Kidney epithelial cell (primary cell): ENCODE measurements around the gene RNF213. TPM values are rescaled to one million over a fixed set of nuclear protein-coding genes. Genes with fewer than 3 reads are reported as not detected.
"Not testable (repeated sequence)": the region's sequence is repeated elsewhere in the genome, so short reads cannot be mapped to it uniquely, and the experiment has no call there.

Experiments
- DNase-seq: peaks from one replicate; pipeline ENCODE4 v3.0.0-alpha.2; 2010; ENCODE audit warnings: low read depth
- H3K27me3 ChIP-seq: 2 replicates; pipeline ENCODE4 v1.6.0; 2011; ENCODE audit warnings: low read length; ENCODE audit not compliant: control insufficient read depth, insufficient read depth
- H3K36me3 ChIP-seq: 2 replicates; pipeline ENCODE4 v1.5.1; 2011; ENCODE audit warnings: low read length; ENCODE audit not compliant: control insufficient read depth, insufficient read depth
- H3K4me3 ChIP-seq: 2 replicates; pipeline ENCODE4 v1.5.1; 2011; ENCODE audit warnings: low read depth, mild to moderate bottlenecking, control low read depth, low read length
- CTCF ChIP-seq: IDR thresholded peaks from 2 replicates; pipeline ENCODE4 v1.5.1; 2011; ENCODE audit warnings: mild to moderate bottlenecking, moderate library complexity, low read length, control low read depth, inconsistent platforms; ENCODE audit not compliant: insufficient read depth, poor library complexity, severe bottlenecking
- total RNA-seq: library from RNA; depleted of rRNA; stranded (reverse); fragments of >200 nt; gene quantifications from 2 replicates; pipeline ENCODE4 v1.2.3, GENCODE V29; 2015

Gene RNF213
- total RNA-seq, 1 donor from 2014 or later, result 111 TPM

GRCh38 chr17:80272366-80272765 is 11.7 kb downstream of the RNF213 start:
- Histone ChIP-seq H3K36me3 (peaks cover 6% of the 10 kb centered on the region), H3K27me3 (no peaks in the 10 kb centered on the region), H3K4me3 (no peak overlapping the region)
- DNase-seq, result no peak
- TF ChIP-seq CTCF, result no peak

GRCh38 chr17:80274331-80274730 is 13.7 kb downstream of the RNF213 start:
- DNase-seq, result no peak
- no peaks in the 10 kb centered on the region for H3K27me3 ChIP-seq
- H3K4me3 ChIP-seq, result no peak overlapping the region
- TF ChIP-seq CTCF, result no peak
- peaks cover 4% of the 10 kb centered on the region for H3K36me3 ChIP-seq

GRCh38 chr17:80274871-80275449 is 14.3 kb downstream of the RNF213 start:
- no peaks in the 10 kb centered on the region for H3K27me3 ChIP-seq
- DNase-seq, result no peak
- peaks cover 3% of the 10 kb centered on the region for H3K36me3 ChIP-seq
- no peak overlapping the region for H3K4me3 ChIP-seq
- no peak for TF ChIP-seq CTCF

- not testable (repeated sequence) for H3K27me3 ChIP-seq, H3K4me3 ChIP-seq, H3K36me3 ChIP-seq, DNase-seq
These were observed 15.2 kb downstream of the RNF213 start for GRCh38 chr17:80275857-80276256.

- DNase-seq, result no peak
- H3K36me3 ChIP-seq, result no peaks in the 10 kb centered on the region
- TF ChIP-seq CTCF, result no peak
- H3K27me3 ChIP-seq, result no peaks in the 10 kb centered on the region
- no peak overlapping the region for H3K4me3 ChIP-seq
These were observed 17.4 kb downstream of the RNF213 start for GRCh38 chr17:80277751-80278671.

- no peak for TF ChIP-seq CTCF
- DNase-seq, result no peak
- Histone ChIP-seq H3K36me3 (no peaks in the 10 kb centered on the region), H3K4me3 (no peak overlapping the region), H3K27me3 (no peaks in the 10 kb centered on the region)
These were observed 19.2 kb downstream of the RNF213 start for GRCh38 chr17:80279895-80280294.
